Measurements from ENCODE around the gene CDKAL1.

DNA sequence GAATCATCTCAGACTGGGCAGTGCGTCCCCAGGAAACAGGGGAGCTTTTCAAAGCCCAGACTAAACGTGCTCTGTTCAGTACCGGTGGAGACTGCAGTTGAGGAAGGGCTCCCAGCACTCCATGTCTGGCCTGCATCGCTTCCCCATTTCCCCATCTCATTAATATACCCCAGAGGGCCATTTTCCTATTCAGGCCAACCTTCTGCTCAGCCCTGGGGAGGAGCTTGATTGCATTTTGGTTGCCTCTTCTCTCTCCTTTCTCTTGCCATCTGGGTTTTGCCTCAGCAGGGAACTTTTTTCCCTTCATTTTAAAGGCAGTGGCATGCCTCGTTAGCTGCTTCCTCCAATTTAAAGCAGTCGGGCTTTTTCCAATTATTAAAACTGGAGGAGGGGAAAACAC lies 665.0 kb downstream of the CDKAL1 start:
- TF ChIP-seq, protein P1, sequence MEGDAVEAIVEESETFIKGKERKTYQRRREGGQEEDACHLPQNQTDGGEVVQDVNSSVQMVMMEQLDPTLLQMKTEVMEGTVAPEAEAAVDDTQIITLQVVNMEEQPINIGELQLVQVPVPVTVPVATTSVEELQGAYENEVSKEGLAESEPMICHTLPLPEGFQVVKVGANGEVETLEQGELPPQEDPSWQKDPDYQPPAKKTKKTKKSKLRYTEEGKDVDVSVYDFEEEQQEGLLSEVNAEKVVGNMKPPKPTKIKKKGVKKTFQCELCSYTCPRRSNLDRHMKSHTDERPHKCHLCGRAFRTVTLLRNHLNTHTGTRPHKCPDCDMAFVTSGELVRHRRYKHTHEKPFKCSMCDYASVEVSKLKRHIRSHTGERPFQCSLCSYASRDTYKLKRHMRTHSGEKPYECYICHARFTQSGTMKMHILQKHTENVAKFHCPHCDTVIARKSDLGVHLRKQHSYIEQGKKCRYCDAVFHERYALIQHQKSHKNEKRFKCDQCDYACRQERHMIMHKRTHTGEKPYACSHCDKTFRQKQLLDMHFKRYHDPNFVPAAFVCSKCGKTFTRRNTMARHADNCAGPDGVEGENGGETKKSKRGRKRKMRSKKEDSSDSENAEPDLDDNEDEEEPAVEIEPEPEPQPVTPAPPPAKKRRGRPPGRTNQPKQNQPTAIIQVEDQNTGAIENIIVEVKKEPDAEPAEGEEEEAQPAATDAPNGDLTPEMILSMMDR (conservative IDR thresholded peaks at IDR 0.05), result no peak
- no peak for TF ChIP-seq EZH2 (IDR thresholded peaks at IDR 0.05; ENCODE audit: low read depth)
